Esophagus mucosa (tissue), 1 donor: ENCODE results near the gene ACTR3. TPM values are rescaled to one million over a fixed set of nuclear protein-coding genes. Genes with fewer than 3 reads are reported as not detected.

ENCODE experiments used
- ATAC-seq: fragments of 200-7000 bp; cut with Tn5 transposase; one replicate; pipeline ENCODE4 v1.9.1; 2020
- total RNA-seq: library from RNA; stranded (reverse); gene quantifications from one replicate; pipeline ENCODE4 v1.2.4, GENCODE V29; 2023
- donor health status: DM: yes; HTN: yes; CAD: no.

The ACTR3 gene
- total RNA-seq, 1 donor from 2014 or later: 295 TPM

GRCh38 chr2:113966832-113967231 is 76.9 kb downstream of the ACTR3 start:
- ATAC-seq: peak; percentile 48

DNA sequence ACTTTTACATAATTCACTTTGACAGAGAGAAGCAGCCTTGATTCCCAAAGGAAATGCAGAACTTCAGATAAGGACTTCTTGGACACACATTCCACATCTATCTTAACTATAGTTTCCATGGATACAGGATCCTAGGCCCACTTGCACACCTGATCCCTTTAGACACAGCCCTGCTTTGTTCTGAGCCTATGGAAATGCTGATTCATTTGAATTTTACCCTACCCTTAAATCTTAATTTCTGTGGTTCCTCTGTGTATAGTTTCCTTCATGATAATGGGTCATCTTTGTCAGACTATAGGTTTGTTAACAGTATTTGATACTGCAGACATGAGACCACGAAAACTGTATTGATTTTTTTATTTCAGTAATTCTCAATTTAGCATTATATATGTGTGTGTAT is 77.4 kb downstream of the ACTR3 start:
- ATAC-seq: no peak

DNA sequence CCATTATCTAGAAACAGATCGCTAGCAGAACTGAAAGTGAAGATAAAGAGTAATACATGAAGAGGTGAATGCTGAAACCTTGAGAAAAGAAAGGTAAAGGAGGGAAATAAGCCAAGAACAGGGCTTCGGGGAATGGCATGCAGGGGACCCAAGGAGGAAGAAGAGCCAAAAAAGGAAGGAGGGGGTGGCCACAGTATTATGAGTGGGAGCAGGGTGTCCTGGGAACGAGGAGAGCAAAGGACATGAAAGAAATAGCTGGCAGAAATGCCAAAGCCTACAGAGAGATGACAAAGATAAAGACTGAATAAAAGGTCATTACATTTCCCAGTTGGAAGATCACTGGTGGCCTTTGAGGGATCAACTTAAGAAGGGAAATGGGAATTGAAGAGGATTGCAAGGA is 82.9 kb downstream of the ACTR3 start:
- ATAC-seq: no peak

DNA sequence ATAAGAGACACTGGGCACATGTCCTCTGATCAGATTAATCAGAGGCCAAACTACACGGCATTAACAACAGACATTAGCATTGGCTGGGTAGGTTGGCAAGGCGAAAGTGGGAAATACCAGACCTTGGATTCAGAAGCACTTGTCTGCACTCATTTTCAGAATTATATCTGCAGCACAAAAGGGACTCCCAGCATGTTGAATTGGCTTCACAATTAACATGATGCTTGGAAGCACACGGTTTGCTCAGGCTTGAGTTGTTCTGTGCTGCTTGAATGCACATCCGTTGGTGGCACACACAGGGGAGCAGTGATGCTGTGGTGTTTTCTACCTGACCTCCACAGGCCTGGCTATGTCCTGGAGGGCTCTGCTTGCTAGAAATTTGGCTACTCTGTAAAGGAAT is 83.9 kb downstream of the ACTR3 start:
- no peak for ATAC-seq

- ATAC-seq: no peak
Observed at GRCh38 chr2:113974727-113975126, 84.8 kb downstream of the ACTR3 start.

DNA sequence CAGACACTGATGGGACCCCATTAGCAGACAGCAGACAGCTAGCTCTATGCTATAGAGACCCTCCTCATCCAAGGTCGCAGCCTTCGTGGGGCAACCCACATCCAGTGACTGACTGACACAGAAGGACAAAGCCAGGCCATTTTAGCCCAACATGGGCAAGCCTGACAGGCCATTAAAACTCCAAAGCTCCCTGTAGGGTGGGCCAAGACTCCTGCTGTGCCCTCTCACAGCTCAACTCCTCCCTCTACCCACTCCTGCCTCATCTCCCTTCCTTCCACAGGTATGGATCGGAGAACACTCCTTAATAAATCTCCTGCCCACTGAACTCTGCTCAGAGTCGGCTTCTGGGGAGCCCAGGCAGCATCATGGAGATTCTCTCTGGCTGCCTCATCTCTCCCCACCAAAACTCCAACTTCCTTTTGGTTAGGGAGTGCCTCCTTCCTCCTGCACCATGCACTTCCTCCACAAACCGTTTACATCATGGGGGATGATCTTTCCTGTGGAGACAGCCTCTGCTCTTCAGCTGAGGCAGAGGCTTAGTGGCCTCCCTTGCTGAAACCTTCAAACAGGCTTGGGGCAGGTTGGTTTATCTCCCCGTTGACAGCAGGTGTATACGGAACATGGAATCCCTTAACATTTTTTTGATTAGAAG is 86.5 kb downstream of the ACTR3 start:
- ATAC-seq: no peak

- no peak for ATAC-seq
Observed at GRCh38 chr2:113977060-113977659, 87.3 kb downstream of the ACTR3 start.

DNA sequence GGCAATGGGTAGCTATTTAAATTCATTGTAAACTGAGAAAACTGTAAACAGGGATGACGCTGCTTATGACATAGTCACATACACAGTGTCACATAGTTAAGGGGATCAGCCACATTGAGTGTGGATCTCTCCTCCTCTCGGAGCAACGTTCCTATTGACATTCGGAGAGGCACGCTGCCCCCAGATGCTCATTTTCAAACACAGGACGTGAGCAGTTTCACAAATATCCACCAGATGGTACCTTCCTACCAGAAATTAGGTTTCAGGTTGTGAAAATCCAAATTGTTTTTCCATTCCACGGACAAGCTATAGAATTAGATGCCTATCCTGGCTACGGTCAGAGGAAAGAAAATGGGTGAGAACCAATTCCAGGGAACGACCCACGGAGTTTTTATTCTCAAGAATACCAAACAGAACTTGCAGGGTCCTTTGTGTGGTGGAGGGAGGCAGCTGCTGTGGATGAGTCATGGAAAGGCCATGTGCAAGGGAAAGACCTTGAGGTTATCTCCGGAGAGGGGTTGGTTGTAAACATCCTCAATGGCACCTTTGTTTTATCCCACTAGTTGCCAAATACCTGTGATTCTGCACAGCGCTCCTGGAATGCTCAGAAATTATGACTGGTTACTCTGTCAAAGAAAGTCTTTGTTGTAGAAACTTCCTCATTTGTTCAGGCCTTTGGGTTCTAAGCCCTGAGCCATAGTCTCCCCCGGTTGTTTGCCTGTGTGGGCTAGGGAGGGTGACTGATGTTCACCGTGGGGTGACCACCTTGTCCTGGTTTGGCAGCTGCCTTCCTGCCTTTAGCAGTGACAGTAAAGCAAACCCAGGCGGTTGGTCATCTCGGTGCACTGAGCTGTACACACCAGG is 88.0 kb downstream of the ACTR3 start:
- peak; percentile 42 for ATAC-seq

DNA sequence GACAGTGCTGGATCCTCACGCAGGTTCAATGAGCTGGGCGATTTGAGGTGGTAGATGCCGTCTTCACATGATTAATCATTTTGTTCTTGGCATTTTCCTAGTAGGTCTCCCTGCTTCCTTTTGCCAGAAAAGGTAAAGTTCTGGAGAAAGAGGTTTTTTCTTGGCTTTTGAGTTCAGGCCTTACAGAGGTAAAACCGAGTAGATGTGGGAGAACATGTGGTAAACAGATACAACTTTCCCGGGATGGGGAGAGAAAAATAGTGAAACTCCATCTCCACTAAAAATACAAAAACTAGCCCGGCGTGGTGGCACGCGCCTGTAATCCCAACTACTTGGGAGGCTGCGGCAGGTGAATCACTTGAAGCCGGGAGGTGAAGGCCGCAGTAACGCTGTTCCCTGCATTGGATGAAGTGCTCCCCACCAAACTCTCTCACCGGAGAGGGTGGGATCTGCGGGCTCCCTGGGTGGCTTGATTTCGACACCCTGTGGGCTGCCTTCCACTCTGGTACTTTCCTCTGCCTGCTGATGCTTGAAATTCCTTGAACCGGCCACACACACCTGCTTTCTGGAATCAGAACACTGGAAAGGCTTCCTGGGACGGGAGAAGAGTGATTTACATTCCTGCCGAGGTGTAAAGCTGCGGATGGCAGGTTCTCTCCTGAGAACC is 88.8 kb downstream of the ACTR3 start:
- ATAC-seq: no peak

DNA sequence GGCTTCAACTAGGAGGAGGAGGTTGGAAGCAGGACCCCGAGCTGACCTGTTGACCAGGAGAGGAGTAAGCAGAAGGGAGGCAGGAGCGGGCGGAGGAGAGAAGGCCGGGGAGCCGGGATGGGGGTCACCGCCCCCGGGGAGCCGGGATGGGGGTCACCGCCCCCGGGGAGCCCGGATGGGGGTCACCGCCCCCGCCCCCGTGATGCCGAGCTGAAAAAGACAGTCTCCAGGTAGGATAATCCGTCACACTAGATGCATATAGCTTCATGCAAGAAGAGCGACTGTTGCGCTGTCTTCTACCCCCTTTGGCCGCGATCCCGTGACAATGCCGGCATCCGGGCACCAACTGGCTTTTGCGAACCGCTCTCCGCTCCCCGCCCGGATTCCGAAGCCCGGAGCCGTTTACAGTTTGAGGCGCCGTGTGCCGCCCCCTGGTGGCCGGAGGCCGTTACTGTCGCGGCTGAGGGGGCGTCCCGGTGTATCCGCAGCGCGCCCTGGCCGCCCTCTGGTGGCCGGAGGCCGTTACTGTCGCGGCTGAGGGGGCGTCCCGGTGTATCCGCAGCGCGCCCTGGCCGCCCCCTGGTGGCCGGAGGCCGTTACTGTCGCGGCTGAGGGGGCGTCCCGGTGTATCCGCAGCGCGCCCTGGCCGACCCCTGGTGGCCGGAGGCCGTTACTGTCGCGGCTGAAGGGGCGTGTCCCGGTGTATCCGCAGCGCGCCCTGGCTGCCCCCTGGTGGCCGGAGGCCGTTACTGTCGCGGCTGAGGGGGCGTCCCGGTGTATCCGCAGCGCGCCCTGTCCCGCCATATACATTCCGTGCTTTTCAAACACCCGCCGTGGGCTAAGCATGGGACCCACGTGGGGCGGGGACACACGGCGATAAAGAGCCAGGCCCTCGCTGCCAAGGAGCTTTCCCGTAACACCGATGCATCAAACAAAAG is 89.6 kb downstream of the ACTR3 start:
- no peak for ATAC-seq

DNA sequence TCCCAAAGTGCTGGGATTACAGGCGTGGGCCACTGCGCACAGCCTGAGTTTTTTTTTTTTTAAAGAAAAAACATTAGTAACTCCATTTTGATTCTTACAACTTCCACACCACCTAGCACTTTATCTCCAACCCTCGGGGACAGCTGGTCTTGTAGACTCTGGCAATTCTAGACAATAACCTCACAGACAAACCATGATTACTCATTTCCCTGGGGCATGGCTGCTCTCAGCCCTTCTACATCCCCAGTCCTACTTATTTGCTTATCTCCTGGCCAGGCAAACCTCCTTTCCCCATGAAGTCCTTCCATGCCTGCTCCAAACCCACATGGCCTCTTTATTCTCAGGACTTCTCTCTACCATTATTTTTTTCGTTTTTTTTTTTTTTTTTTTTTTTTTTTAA is 91.1 kb downstream of the ACTR3 start:
- ATAC-seq: no peak

- ATAC-seq: no peak
Observed at GRCh38 chr2:113981404-113982134, 91.7 kb downstream of the ACTR3 start.

DNA sequence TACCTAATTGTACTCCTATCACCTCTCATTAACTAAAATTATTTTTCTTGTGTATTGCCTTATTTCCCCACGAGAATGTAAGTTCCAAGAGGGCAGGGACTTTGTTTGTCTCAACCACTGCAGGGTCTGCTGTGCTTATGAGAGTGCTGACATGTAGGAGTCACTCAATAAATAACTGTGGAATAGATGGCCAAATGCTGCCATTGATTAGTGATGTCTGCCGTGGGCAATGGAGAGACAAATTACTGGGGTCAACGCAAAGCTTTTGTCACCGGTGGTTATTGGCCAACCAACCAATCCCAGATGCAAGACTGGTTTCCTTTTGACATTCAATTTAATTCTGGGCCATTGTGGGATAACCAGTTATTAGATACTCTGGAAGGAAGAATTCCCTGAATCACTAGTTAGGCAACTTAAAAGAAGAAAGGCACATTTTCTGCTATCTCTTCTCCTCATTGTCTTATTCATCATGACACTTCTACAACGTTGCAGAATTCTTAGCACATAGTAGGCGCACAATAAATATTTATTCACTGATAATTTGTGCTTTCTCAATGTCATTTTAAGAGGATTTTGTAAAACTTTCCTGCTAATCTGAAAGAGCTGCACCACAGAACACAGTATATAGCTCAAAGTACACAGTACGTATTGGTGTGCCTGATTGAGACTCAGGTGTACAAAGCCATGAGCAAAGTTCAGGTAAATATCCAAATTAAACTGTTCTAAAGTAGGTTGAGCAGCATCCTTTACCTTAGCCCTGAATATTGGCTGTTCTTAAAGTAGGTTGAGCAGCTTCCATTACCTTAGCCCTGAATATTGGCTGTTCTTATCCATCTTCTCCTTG is 95.9 kb downstream of the ACTR3 start:
- no peak for ATAC-seq

DNA sequence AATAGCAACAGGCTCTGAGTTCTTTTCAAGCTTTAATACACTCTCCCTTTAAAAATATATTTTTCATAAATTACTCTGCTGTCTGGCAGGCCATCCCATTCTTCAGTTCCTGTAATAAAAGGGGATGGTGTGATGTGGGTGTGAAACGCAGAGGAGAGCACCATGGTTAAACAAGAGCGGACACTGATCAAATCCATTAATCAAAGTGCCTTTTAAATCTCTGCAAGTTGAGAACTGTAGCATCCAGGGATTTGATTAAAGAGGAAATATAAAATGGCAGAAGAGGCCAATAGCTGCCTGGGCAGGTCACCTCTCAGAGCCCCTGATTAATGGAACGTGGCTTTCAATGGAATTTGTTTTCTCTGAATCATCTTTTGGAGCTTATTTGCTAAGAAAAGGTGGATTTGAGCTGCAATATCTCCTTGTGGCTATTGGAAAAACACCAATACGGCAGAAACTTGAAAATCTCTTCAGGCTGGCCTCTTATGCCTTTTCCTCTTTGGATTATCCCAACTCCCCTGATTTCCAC is 96.9 kb downstream of the ACTR3 start:
- ATAC-seq: peak; percentile 53

DNA sequence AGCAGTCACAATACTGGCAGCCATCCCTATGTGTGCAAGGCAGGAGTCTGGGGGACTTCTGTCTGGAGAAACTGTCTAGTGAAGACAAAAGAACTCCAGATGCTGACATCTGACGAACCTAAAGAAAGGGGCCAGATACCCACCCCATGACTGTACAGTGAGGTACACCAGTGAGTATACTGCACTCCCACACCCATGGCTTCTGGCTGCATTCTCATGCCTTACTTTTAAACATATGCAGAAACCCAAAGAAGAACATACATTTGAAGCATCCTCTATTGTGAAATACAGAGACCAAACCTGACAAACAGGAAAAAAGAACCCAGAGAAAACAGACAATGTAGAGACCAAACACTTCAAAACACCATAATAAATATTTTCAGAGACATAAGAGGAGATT is 102.2 kb downstream of the ACTR3 start:
- ATAC-seq: peak; percentile 88

- no peak for ATAC-seq
Observed at GRCh38 chr2:113996671-113997594, 107.0 kb downstream of the ACTR3 start.

DNA sequence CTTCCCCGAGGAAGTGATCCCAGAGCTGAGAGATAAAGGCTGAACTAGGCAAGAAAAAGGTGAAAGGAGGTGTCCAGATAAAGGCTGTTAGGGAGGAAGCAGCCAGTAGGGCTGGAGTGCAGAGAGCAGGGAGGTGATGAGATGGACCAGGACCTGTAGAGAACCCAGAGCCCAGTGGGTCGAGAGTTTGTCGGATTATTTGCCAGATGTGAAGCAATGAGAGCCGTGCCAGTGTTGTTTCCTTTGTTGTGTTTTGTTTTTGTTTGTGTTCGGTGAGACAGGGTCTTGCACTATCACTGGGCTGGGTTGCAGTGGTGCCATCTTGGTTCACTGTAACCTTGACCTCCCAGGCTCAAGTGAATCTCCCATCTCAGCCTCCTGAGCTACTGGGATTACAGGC is 111.3 kb downstream of the ACTR3 start:
- no peak for ATAC-seq

- ATAC-seq: no peak
Observed at GRCh38 chr2:114001937-114002336, 112.0 kb downstream of the ACTR3 start.
